Panc1 (cell line): ENCODE results near the gene LOXL4. TPM values are rescaled to one million over a fixed set of nuclear protein-coding genes. Genes with fewer than 3 reads are reported as not detected.

Source experiments
- ATAC-seq: fragments of 200-7000 bp; cut with Tn5 transposase; 2 replicates; pipeline ENCODE4 v1.9.1; 2020; ENCODE audit warnings: mild to moderate bottlenecking, moderate library complexity
- BruUV-seq: library from RNA; stranded (reverse); fragments of 400-500 nt; replicated peaks from 2 replicates; lab custom pipeline; 2021; lab: Mats Ljungman, UMichigan
- CTCF ChIA-PET: fragments of 300-600 bp; sonication (Branson Sonifier 250); formaldehyde crosslinking; loops from one replicate; lab custom pipeline; 2022; ENCODE audit warnings: antibody characterized with exemption; lab: Charles Lee
- POLR2A ChIA-PET: fragments of 300-600 bp; sonication (Branson Sonifier 250); formaldehyde crosslinking; loops from one replicate; lab custom pipeline; 2022; ENCODE audit warnings: antibody characterized with exemption; lab: Charles Lee
- DNase-seq: peaks from one replicate; pipeline ENCODE4 v3.0.0-alpha.2; 2010; ENCODE audit warnings: low read depth, low spot score
- H3K27ac ChIP-seq: 2 replicates; pipeline ENCODE4 v1.5.1; 2011; ENCODE audit warnings: mild to moderate bottlenecking, low read length, inconsistent platforms
- H3K27me3 ChIP-seq: fragments of 200-500 bp; sonication (Bioruptor generic); 2 replicates; pipeline ENCODE4 v1.6.0; 2014; ENCODE audit warnings: low read length, inconsistent platforms; ENCODE audit not compliant: control insufficient read depth, insufficient read depth
- H3K36me3 ChIP-seq: fragments of 200-500 bp; sonication (Bioruptor generic); 2 replicates; pipeline ENCODE4 v1.5.1; 2014; ENCODE audit warnings: inconsistent platforms, mild to moderate bottlenecking, low read length, moderate library complexity; ENCODE audit not compliant: control insufficient read depth, insufficient read depth
- H3K4me1 ChIP-seq: 2 replicates; pipeline ENCODE4 v1.5.1; 2011; ENCODE audit warnings: inconsistent platforms, mild to moderate bottlenecking, low read length, moderate library complexity; ENCODE audit not compliant: control insufficient read depth, insufficient read depth
- H3K4me3 ChIP-seq, 2 experiments: 2 replicates each; pipeline ENCODE4 v1.5.1; 2011 to 2012; ENCODE audit warnings: low read depth in 2 of 2, low read length in 2 of 2, mild to moderate bottlenecking in 2 of 2, inconsistent platforms in 1 of 2, moderate library complexity in 1 of 2
- H3K9me3 ChIP-seq: fragments of 200-500 bp; sonication (Bioruptor generic); 2 replicates; pipeline ENCODE4 v1.5.1; 2014; ENCODE audit warnings: low read depth, mild to moderate bottlenecking, inconsistent platforms, low read length, moderate library complexity; ENCODE audit not compliant: control insufficient read depth, insufficient read depth
- CTCF ChIP-seq: fragments of 450-650 bp; IDR thresholded peaks from 2 replicates; pipeline ENCODE4 v1.5.1; 2017; ENCODE audit warnings: mild to moderate bottlenecking
- POLR2AphosphoS5 ChIP-seq: IDR thresholded peaks from 2 replicates; pipeline ENCODE4 v1.6.1; 2012; ENCODE audit warnings: mild to moderate bottlenecking, low read depth, low read length, moderate library complexity
- REST ChIP-seq, 2 experiments: IDR thresholded peaks; 2 replicates each; pipeline ENCODE4 v1.6.1; 2011 to 2012; ENCODE audit warnings: low read depth in 2 of 2, control low read depth in 1 of 2, low read length in 1 of 2, mild to moderate bottlenecking in 1 of 2, moderate library complexity in 1 of 2; ENCODE audit not compliant: insufficient read depth in 1 of 2
- SIN3A ChIP-seq: IDR thresholded peaks from 2 replicates; pipeline ENCODE4 v1.6.1; 2012; ENCODE audit warnings: low read depth, mild to moderate bottlenecking, low read length, moderate library complexity, borderline replicate concordance; ENCODE audit not compliant: insufficient read depth
- TCF7L2 ChIP-seq: IDR thresholded peaks from 2 replicates; pipeline ENCODE4 v1.6.1; 2011; ENCODE audit warnings: mild to moderate bottlenecking, low read depth, low read length, inconsistent platforms
- in situ Hi-C: cut with HindIII; loops from 2 replicates; pipeline ENCODE4 v1.10.0; 2016; ENCODE audit warnings: low sequenced_read_pairs, low pct_unique_long_range_greater_than_20kb
- intact Hi-C: fragments of 100-400 bp; cut with micrococcal nuclease; formaldehyde crosslinking; loops from one replicate; pipeline ENCODE4 v1.10.0; 2022; ENCODE audit not compliant: unreplicated experiment
- total RNA-seq: library from RNA; stranded (reverse); gene quantifications from one replicate; pipeline ENCODE4 v1.2.1, GENCODE V29; 2021; ENCODE audit not compliant: unreplicated experiment

Gene LOXL4
- total RNA-seq, 1 experiment from 2014 or later = 17.7 TPM

GRCh38 chr10:98299341-98299740 is 31.3 kb upstream of the LOXL4 start:
- intact Hi-C loops (no loop called here), in situ Hi-C loops (no loop called here)
- Histone ChIP-seq H3K4me3 (no peak overlapping the region), H3K9me3 (no peaks in the 10 kb centered on the region), H3K27ac (no peak overlapping the region), H3K27me3 (peaks cover 8% of the 10 kb centered on the region; the same call in 1 of the 2 replicates), H3K4me1 (no peaks in the 10 kb centered on the region), H3K36me3 (no peaks in the 10 kb centered on the region)
- ATAC-seq = no peak
- no TSS peak for BruUV-seq
- TF ChIP-seq CTCF (no peak), REST (IDR thresholded peaks at IDR 0.05; ENCODE audit: insufficient read depth in 1 of 2, low read depth in 2 of 2, low read length in 1 of 2) (peak; percentile 85 to 89), POLR2AphosphoS5 (no peak)
- ChIA-PET CTCF (no interaction called here), POLR2A (no interaction called here)
- no peak for DNase-seq

GRCh38 chr10:98296524-98296923 is 28.5 kb upstream of the LOXL4 start:
- peaks cover 8% of the 10 kb centered on the region for H3K27me3 ChIP-seq
- DNase-seq (no peak), ATAC-seq (peak; percentile 52; the same call in 1 of the 2 replicates)
- ChIA-PET POLR2A (no interaction called here), CTCF (interaction anchor here (1.4 kb wide), 1 partner anchor 13 kb away, joined by 6 read pairs; no protein-coding TSS in a partner anchor)
- H3K27ac ChIP-seq = no peak overlapping the region
- H3K36me3 ChIP-seq = no peaks in the 10 kb centered on the region
- no peaks in the 10 kb centered on the region for H3K9me3 ChIP-seq
- H3K4me3 ChIP-seq = no peak overlapping the region
- in situ Hi-C loops = no loop called here
- H3K4me1 ChIP-seq = no peaks in the 10 kb centered on the region
- TF ChIP-seq TCF7L2 = no peak
- TF ChIP-seq CTCF = no peak
- TF ChIP-seq SIN3A = no peak
- no peak for TF ChIP-seq REST (IDR thresholded peaks at IDR 0.05; ENCODE audit: insufficient read depth in 1 of 2, low read depth in 2 of 2, low read length in 1 of 2)
- intact Hi-C loops = no loop called here
- no TSS peak for BruUV-seq
